Uterus (tissue), 2 donors: Measurements from ENCODE around the gene CDC73.

ENCODE experiments used
- POLR2A ChIP-seq, 2 donors: fragments of 450-650 bp; IDR thresholded peaks; one replicate each; pipeline ENCODE4 v1.6.1; 2016; ENCODE audit warnings: antibody characterized with exemption in 2 of 2, mild to moderate bottlenecking in 1 of 2, moderate library complexity in 1 of 2
- TF ChIP-seq, protein P1 (sequence below), 4 experiments: fragments of 200-600 bp in 2 of 4; fragments of 450-650 bp in 2 of 4; sonication (generic) in 2 of 4; IDR thresholded peaks; one replicate each; pipeline ENCODE4 v1.5.1; 2016 to 2019; ENCODE audit warnings: antibody characterized with exemption in 4 of 4, mild to moderate bottlenecking in 2 of 4, moderate library complexity in 1 of 4

DNA sequence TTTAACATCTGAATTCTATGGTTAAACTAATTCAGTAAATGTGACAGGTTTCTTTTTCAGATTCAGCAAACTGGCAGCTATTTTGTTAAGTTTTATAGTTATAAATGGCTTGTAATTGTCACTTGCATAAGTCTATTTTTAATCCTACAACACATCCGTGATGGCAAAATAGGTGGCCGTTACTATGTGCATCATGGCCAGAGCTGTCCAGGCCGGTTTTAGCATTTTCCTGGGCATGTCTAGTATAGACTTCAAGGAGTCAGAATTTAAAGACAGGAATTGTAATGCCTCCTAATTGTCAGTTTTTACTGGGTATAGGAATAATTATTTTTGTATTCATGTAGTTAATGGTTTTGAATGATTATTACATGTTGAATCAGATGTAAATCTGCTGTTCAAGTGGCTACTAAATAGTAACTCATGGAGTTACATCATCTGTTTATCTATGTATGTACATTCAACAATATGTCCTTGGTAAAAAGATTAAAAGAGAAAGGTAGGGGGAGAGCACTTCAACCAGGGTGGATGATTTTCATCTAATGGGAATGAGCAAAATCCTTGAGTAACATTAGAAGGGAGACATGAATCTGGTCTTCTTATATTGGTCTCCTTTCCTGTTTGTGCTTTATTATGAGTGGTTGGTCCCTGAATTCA is 67.7 kb downstream of the CDC73 start:
- TF ChIP-seq, protein P1, sequence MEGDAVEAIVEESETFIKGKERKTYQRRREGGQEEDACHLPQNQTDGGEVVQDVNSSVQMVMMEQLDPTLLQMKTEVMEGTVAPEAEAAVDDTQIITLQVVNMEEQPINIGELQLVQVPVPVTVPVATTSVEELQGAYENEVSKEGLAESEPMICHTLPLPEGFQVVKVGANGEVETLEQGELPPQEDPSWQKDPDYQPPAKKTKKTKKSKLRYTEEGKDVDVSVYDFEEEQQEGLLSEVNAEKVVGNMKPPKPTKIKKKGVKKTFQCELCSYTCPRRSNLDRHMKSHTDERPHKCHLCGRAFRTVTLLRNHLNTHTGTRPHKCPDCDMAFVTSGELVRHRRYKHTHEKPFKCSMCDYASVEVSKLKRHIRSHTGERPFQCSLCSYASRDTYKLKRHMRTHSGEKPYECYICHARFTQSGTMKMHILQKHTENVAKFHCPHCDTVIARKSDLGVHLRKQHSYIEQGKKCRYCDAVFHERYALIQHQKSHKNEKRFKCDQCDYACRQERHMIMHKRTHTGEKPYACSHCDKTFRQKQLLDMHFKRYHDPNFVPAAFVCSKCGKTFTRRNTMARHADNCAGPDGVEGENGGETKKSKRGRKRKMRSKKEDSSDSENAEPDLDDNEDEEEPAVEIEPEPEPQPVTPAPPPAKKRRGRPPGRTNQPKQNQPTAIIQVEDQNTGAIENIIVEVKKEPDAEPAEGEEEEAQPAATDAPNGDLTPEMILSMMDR (IDR thresholded peaks at IDR 0.05) = no peak
- no peak for TF ChIP-seq POLR2A (IDR thresholded peaks at IDR 0.05)
